ENCODE results near the gene TMEM259. TPM values are rescaled to one million over a fixed set of nuclear protein-coding genes. Genes with fewer than 3 reads are reported as not detected.
A peak's percentile ranks its signal among the peaks of the same experiment; 100 is the strongest.

Gene TMEM259
- total and polyA plus RNA-seq, 2 of the 13 experiments (the other 11 are each of a cell fraction or from before 2014, with no cell fraction given) = 64.7 to 164 TPM

DNA sequence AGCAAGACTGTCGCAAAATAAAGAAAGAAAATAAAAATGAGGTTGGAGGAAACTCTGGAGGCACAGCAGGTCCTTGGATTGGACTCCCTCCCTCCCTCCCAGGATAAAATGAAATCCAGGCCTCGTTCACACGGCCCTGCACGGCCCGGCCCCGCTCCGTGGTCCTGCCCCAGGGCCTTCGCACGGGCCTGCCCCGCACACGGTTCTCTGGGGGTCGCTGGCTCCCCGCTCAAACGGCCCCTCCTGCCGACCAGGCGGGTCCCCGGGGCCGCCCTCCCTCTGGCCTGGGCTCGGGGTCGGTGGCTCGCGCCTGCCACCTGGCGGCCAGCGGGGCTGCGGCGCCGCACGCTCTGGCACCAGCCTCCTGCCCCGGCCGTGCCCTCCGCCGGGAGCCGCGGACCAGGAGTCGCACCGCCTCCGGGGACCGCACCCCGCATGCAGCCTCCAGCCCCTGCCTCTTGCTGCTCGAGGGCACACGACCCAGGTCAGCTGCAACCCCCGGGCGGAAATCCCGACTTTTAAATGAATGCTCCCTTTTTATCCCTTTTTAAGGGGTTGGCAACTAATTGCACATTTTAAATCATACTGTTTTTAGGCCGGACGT is 38.3 kb downstream of the TMEM259 start (continued):
- TF ChIP-seq PAX8 (CRISPR knock-in tag; IDR thresholded peaks at IDR 0.05; ENCODE audit: borderline replicate concordance) = no peak
- no peak for TF ChIP-seq RORA (CRISPR knock-in tag; IDR thresholded peaks at IDR 0.05)
- TF ChIP-seq ZNF274 (CRISPR knock-in tag; IDR thresholded peaks at IDR 0.05) = no peak
- TF ChIP-seq, protein P1, sequence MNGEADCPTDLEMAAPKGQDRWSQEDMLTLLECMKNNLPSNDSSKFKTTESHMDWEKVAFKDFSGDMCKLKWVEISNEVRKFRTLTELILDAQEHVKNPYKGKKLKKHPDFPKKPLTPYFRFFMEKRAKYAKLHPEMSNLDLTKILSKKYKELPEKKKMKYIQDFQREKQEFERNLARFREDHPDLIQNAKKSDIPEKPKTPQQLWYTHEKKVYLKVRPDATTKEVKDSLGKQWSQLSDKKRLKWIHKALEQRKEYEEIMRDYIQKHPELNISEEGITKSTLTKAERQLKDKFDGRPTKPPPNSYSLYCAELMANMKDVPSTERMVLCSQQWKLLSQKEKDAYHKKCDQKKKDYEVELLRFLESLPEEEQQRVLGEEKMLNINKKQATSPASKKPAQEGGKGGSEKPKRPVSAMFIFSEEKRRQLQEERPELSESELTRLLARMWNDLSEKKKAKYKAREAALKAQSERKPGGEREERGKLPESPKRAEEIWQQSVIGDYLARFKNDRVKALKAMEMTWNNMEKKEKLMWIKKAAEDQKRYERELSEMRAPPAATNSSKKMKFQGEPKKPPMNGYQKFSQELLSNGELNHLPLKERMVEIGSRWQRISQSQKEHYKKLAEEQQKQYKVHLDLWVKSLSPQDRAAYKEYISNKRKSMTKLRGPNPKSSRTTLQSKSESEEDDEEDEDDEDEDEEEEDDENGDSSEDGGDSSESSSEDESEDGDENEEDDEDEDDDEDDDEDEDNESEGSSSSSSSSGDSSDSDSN (CRISPR knock-in tag; IDR thresholded peaks at IDR 0.05) = peak; percentile 67; the same call in 1 of the 2 replicates
- no peak for TF ChIP-seq SP140L (CRISPR knock-in tag; IDR thresholded peaks at IDR 0.05; ENCODE audit: borderline replicate concordance)
- no peak for TF ChIP-seq ZSCAN12 (CRISPR knock-in tag; IDR thresholded peaks at IDR 0.05)
- no peak for TF ChIP-seq ZC3H4 (CRISPR knock-in tag; IDR thresholded peaks at IDR 0.05; ENCODE audit: borderline replicate concordance)
- no peak for TF ChIP-seq ZNF275 (CRISPR knock-in tag; IDR thresholded peaks at IDR 0.05; ENCODE audit: borderline replicate concordance)
- no peak for TF ChIP-seq HNRNPK (IDR thresholded peaks at IDR 0.05; ENCODE audit: low read depth, low read length, poor library complexity, severe bottlenecking)
- peak; percentile 40; the same call in 1 of the 2 replicates for TF ChIP-seq KDM5B (CRISPR knock-in tag; IDR thresholded peaks at IDR 0.05; ENCODE audit: borderline replicate concordance)
- TF ChIP-seq NFYC (CRISPR knock-in tag; IDR thresholded peaks at IDR 0.05) = no peak
- TF ChIP-seq PHF5A (CRISPR knock-in tag; IDR thresholded peaks at IDR 0.05; ENCODE audit: low read depth, unreplicated experiment) = no peak
- peak; percentile 24; the same call in 1 of the 2 replicates for TF ChIP-seq TARDBP (CRISPR knock-in tag; IDR thresholded peaks at IDR 0.05)
- TF ChIP-seq ATM (IDR thresholded peaks at IDR 0.05; ENCODE audit: borderline replicate concordance) = no peak
- TF ChIP-seq PPARG (CRISPR knock-in tag; conservative IDR thresholded peaks at IDR 0.05) = no peak
- no peak for TF ChIP-seq NR3C1 (CRISPR knock-in tag; IDR thresholded peaks at IDR 0.05)
- no peak for TF ChIP-seq NFRKB (IDR thresholded peaks at IDR 0.05)
- TF ChIP-seq SNAPC5 (CRISPR knock-in tag; IDR thresholded peaks at IDR 0.05; ENCODE audit: borderline replicate concordance) = no peak
- TF ChIP-seq LBX2 (CRISPR knock-in tag; IDR thresholded peaks at IDR 0.05; ENCODE audit: borderline replicate concordance) = no peak
- TF ChIP-seq, protein P2, sequence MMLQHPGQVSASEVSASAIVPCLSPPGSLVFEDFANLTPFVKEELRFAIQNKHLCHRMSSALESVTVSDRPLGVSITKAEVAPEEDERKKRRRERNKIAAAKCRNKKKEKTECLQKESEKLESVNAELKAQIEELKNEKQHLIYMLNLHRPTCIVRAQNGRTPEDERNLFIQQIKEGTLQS (CRISPR knock-in tag; IDR thresholded peaks at IDR 0.05) = no peak
- no peak for TF ChIP-seq ZNF816 (CRISPR knock-in tag; IDR thresholded peaks at IDR 0.05; ENCODE audit: borderline replicate concordance)
- TF ChIP-seq MAZ (IDR thresholded peaks at IDR 0.05; ENCODE audit: borderline replicate concordance, low read depth, low read length) = peak; percentile 63; the same call in 1 of the 2 replicates
- peak; percentile 94 for TF ChIP-seq MAZ (CRISPR knock-in tag; IDR thresholded peaks at IDR 0.05; ENCODE audit: low read depth)
- no peak for TF ChIP-seq NFIB (CRISPR knock-in tag; IDR thresholded peaks at IDR 0.05; ENCODE audit: borderline replicate concordance)
- no peak for TF ChIP-seq CHCHD3 (CRISPR knock-in tag; IDR thresholded peaks at IDR 0.05)
- TF ChIP-seq, protein P3, sequence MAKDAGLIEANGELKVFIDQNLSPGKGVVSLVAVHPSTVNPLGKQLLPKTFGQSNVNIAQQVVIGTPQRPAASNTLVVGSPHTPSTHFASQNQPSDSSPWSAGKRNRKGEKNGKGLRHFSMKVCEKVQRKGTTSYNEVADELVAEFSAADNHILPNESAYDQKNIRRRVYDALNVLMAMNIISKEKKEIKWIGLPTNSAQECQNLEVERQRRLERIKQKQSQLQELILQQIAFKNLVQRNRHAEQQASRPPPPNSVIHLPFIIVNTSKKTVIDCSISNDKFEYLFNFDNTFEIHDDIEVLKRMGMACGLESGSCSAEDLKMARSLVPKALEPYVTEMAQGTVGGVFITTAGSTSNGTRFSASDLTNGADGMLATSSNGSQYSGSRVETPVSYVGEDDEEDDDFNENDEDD (CRISPR knock-in tag; IDR thresholded peaks at IDR 0.05; ENCODE audit: borderline replicate concordance) = no peak

Measured in HepG2 (cell line).